BLaER1 treated with 17β-estradiol and CSF1 and Interleukin-3, amounts not matched to agents 10 nM and 100 nM (cell line): ENCODE measurements around the gene PDXP.

Source experiments
- H3K27ac ChIP-seq, 11 experiments: shearing (Covaris generic); formaldehyde crosslinking; 2 replicates each; pipeline ENCODE4 v1.8.1; 2022
- H3K27me3 ChIP-seq, 11 experiments: shearing (Covaris generic); formaldehyde crosslinking; 2 replicates each; pipeline ENCODE4 v1.8.1; 2022
- H3K36me3 ChIP-seq, 11 experiments: shearing (Covaris generic); formaldehyde crosslinking; 2 replicates each; pipeline ENCODE4 v1.8.1; 2022
- H3K4me1 ChIP-seq, 10 experiments: shearing (Covaris generic); formaldehyde crosslinking; 2 replicates each; pipeline ENCODE4 v1.8.1; 2022
- H3K4me2 ChIP-seq, 11 experiments: shearing (Covaris generic); formaldehyde crosslinking; 2 replicates each; pipeline ENCODE4 v1.8.1; 2022
- H3K4me3 ChIP-seq, 10 experiments: shearing (Covaris generic); formaldehyde crosslinking; 2 replicates each; pipeline ENCODE4 v1.8.1; 2022
- H3K9ac ChIP-seq, 11 experiments: shearing (Covaris generic); formaldehyde crosslinking; 2 replicates each; pipeline ENCODE4 v1.8.1; 2022
- H3K9me3 ChIP-seq, 11 experiments: shearing (Covaris generic); formaldehyde crosslinking; replicated peaks in 1 of 11; 2 replicates each; pipeline ENCODE4 v1.8.1; 2022
- H4K20me1 ChIP-seq, 11 experiments: shearing (Covaris generic); formaldehyde crosslinking; 2 replicates each; pipeline ENCODE4 v1.8.1; 2022
- Cebpa-rat ChIP-seq, 11 experiments: shearing (Covaris generic); IDR thresholded peaks; 2 replicates each; pipeline ENCODE4 v1.8.1; 2022

PDXP gene

DNA sequence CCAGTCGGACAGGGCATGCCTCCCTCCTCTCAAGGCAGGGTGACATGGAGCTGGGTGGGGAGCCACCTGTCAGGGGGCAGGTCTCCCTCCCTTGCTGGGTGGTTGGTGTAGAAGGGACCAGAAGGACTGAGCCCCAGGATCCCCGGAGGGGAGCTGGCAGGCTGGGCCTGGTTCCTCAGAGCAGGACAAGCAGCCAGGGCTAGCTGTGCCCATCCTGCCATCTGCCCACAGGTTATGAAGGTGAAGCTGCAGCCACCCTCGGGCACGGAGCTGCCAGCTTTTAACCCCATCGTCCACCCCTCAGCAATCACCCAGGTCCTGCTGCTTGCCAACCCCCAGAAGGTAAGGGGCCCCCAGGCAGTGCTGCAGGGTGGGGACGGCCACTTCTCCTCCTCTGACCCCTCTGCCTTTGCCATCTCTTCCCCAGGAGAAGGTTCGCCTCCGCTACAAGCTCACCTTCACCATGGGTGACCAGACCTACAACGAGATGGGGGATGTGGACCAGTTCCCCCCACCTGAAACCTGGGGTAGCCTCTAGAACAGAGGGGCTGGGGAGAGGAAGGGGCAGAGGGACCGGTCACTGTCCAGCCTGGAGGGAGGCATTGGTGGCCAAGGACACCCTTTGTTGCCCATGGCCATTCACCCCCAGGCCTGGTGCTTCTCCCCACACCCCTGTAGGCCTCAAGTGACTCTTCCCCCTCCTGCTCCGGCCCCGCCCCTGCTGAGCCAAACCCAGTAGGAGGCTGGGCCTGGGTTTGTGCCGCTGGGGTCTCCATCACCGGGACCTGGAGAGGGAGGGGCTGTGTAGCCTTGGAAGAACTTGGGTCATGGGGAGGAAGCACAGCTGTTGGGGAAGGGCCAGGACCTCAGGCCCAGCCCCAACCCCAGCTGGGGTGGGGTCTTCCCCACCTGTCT is 26.1 kb upstream of the PDXP start:
- Histone ChIP-seq H3K4me2 (peak overlapping the region; percentile 87 to 99 (median 95)), H3K9ac (peak overlapping the region; percentile 73 to 91 (median 87)), H3K27me3 (no peaks in the 10 kb centered on the region), H3K36me3 (peaks cover 0 to 44% (median 34%) of the 10 kb centered on the region in 11 experiments; a peak in 17 of 22 replicates), H3K4me1 (peaks cover 99 to 100% (median 100%) of the 10 kb centered on the region in 10 experiments), H3K27ac (peak overlapping the region; percentile 78 to 97 (median 92)), H3K9me3 (no peaks in the 10 kb centered on the region), H4K20me1 (no peaks in the 10 kb centered on the region; a peak in 2 of 22 replicates), H3K4me3 (peak overlapping the region in 8 of 10 experiments; percentile 1 to 49 (median 18); a peak in 10 of 20 replicates)
- no peak for TF ChIP-seq Cebpa-rat (IDR thresholded peaks at IDR 0.05)

- Histone ChIP-seq H4K20me1 (no peaks in the 10 kb centered on the region; a peak in 2 of 22 replicates), H3K27ac (peak overlapping the region; percentile 78 to 97 (median 92)), H3K9me3 (no peaks in the 10 kb centered on the region), H3K9ac (peak overlapping the region; percentile 73 to 91 (median 87)), H3K4me1 (peaks cover 99 to 100% (median 100%) of the 10 kb centered on the region in 10 experiments), H3K27me3 (no peaks in the 10 kb centered on the region), H3K4me3 (peak overlapping the region in 8 of 10 experiments; percentile 1 to 49 (median 18); a peak in 12 of 20 replicates), H3K4me2 (peak overlapping the region; percentile 87 to 99 (median 95)), H3K36me3 (peaks cover 0 to 44% (median 34%) of the 10 kb centered on the region in 11 experiments; a peak in 17 of 22 replicates)
- TF ChIP-seq Cebpa-rat (IDR thresholded peaks at IDR 0.05) = no peak
Measured at GRCh38 chr22:37633089-37633624, 25.4 kb upstream of the PDXP start.

DNA sequence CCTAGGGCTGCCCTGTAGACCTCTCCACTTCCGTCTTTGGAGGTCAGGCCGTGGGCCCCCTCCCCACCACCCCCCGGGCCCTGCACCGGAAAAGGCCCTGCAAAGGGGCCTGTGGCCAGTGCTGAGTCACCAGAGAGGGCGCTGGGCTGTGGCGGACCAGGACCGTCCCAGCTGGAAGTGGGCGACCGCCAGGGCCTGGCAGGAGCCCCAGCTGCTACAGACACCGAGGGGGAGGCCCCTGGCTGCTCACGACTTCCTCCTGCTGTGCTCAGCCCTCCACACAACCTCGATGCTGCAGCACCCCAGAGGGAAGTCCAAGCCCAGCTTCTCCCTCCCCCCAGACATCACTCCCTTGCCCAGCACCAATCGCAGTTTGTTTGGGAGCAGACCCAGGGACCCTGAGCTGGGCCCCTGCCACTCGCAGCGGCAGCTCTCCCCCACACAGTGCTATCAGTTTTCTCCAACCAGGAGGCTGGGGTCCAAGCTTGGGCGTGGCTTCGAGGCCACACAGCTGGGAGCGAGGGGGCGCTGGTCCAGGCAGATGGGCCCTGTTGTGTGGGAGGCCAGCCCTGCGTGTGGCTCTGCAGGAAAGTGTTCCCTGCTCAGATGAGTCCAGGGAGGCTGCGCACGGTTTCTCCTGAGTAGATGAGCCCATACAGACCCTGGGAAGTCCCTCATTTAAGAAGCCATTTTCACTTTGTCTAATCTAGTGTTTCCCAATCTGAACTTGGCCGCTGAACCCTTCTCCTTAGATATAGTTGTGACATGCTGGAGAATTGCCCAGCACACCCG is 24.7 kb upstream of the PDXP start:
- H3K27ac ChIP-seq = peak overlapping the region; percentile 78 to 97 (median 92)
- no peaks in the 10 kb centered on the region; a peak in 2 of 22 replicates for H4K20me1 ChIP-seq
- H3K9ac ChIP-seq = peak overlapping the region; percentile 73 to 91 (median 87)
- H3K4me1 ChIP-seq = peaks cover 99 to 100% (median 100%) of the 10 kb centered on the region in 10 experiments
- H3K4me3 ChIP-seq = peak overlapping the region in 9 of 10 experiments; percentile 13 to 49 (median 36); a peak in 16 of 20 replicates
- H3K27me3 ChIP-seq = no peaks in the 10 kb centered on the region
- TF ChIP-seq Cebpa-rat (IDR thresholded peaks at IDR 0.05) = 0 out of 22 replicates have a peak, but pooled peaks of 2 of the 11 experiments have one; percentile 14 to 43
- peaks cover 0 to 38% (median 34%) of the 10 kb centered on the region in 11 experiments; a peak in 17 of 22 replicates for H3K36me3 ChIP-seq
- H3K9me3 ChIP-seq = no peaks in the 10 kb centered on the region
- H3K4me2 ChIP-seq = peak overlapping the region; percentile 87 to 99 (median 95)

- peak overlapping the region in 9 of 10 experiments; percentile 13 to 49 (median 36); a peak in 16 of 20 replicates for H3K4me3 ChIP-seq
- H3K4me1 ChIP-seq = peaks cover 97 to 100% (median 99%) of the 10 kb centered on the region in 10 experiments
- H3K27ac ChIP-seq = peak overlapping the region; percentile 52 to 97 (median 92)
- peak in 1 of 11 experiments; percentile 5; a peak in 2 of 22 replicates for TF ChIP-seq Cebpa-rat (IDR thresholded peaks at IDR 0.05)
- no peaks in the 10 kb centered on the region for H3K27me3 ChIP-seq
- no peaks in the 10 kb centered on the region for H3K9me3 ChIP-seq
- H4K20me1 ChIP-seq = no peaks in the 10 kb centered on the region; a peak in 2 of 22 replicates
- H3K9ac ChIP-seq = peak overlapping the region; percentile 66 to 91 (median 87)
- H3K4me2 ChIP-seq = peak overlapping the region; percentile 87 to 99 (median 95)
- peaks cover 0 to 31% (median 30%) of the 10 kb centered on the region in 11 experiments; a peak in 17 of 22 replicates for H3K36me3 ChIP-seq
Measured at GRCh38 chr22:37634417-37634924, 24.1 kb upstream of the PDXP start.

DNA sequence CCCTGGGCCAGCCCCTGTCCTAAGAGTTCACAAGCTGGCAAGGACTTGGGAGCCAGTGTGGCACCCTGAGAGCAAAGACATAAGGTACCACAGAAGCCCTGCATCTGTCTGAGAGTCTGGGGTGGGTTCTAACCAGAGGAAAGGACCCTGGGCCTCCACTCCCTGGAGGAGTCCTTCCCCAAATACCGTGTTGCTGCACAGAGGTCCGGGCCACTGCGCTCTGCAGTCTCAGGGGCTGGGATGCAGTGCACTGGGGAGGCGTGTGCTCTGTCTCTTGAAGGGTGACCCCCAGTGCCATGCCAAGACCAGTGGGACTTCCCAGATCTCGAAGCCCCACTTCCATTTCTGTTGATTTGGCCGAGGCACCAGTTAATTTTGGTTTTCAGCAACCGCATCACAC is 23.4 kb upstream of the PDXP start:
- peaks cover 0 to 24% (median 23%) of the 10 kb centered on the region in 11 experiments; a peak in 17 of 22 replicates for H3K36me3 ChIP-seq
- H3K4me3 ChIP-seq = peak overlapping the region in 6 of 10 experiments; percentile 17 to 49 (median 32); a peak in 6 of 20 replicates
- no peaks in the 10 kb centered on the region for H3K9me3 ChIP-seq
- peaks cover 90 to 96% (median 92%) of the 10 kb centered on the region in 10 experiments for H3K4me1 ChIP-seq
- peak overlapping the region; percentile 87 to 99 (median 95) for H3K4me2 ChIP-seq
- H3K27ac ChIP-seq = peak overlapping the region; percentile 52 to 97 (median 92)
- no peak for TF ChIP-seq Cebpa-rat (IDR thresholded peaks at IDR 0.05)
- peak overlapping the region; percentile 66 to 91 (median 87) for H3K9ac ChIP-seq
- no peaks in the 10 kb centered on the region for H3K27me3 ChIP-seq
- no peaks in the 10 kb centered on the region; a peak in 3 of 22 replicates for H4K20me1 ChIP-seq

DNA sequence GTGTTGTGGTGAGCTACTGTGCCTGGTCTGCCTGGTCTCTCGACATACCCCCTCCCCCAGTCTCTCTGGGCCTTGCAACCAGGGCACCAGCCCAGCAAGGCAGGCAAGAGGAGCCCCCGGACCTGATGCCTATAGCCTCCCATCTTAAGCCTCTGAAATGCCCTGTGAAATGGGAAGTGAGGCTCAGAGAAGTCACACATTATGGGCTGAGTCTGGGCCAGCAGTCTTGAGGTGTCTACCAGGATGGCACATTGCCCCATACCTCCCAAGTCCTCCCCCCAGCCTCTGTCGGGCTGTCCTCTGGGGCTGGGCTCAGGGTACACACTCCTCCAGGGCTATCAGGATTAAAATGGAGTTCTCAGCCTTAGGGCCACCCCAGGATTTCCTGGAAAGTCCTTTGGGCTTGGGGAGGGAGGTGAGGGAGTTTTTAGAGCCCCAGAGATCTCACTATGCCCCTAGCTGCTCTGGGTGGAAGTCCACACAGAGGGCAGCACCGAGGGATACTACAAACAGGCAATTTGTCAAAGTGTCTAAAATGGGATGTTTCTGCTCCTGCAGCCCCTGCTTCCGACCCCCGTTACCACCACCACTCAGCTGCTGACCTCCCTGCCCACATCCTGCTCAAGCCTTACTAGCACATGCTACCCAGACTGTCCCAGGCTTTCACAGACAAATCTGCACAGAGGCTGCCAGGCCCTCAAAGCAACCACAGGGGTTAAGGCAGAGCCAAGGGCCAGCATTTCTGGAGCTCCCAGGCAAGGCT is 22.2 kb upstream of the PDXP start:
- peak overlapping the region in 5 of 10 experiments; percentile 16 to 94 (median 48); a peak in 9 of 20 replicates for H3K4me3 ChIP-seq
- H3K9me3 ChIP-seq = no peaks in the 10 kb centered on the region
- peaks cover 86 to 96% (median 90%) of the 10 kb centered on the region in 10 experiments for H3K4me1 ChIP-seq
- TF ChIP-seq Cebpa-rat (IDR thresholded peaks at IDR 0.05) = no peak
- peaks cover 0 to 12% (median 10%) of the 10 kb centered on the region in 11 experiments; a peak in 15 of 22 replicates for H4K20me1 ChIP-seq
- H3K27me3 ChIP-seq = no peaks in the 10 kb centered on the region
- H3K27ac ChIP-seq = peak overlapping the region; percentile 52 to 97 (median 92); a peak in 21 of 22 replicates
- H3K36me3 ChIP-seq = peaks cover 0 to 19% (median 12%) of the 10 kb centered on the region in 11 experiments; a peak in 15 of 22 replicates
- peak overlapping the region; percentile 87 to 99 (median 95) for H3K4me2 ChIP-seq
- peak overlapping the region; percentile 85 to 91 (median 88); a peak in 20 of 22 replicates for H3K9ac ChIP-seq

DNA sequence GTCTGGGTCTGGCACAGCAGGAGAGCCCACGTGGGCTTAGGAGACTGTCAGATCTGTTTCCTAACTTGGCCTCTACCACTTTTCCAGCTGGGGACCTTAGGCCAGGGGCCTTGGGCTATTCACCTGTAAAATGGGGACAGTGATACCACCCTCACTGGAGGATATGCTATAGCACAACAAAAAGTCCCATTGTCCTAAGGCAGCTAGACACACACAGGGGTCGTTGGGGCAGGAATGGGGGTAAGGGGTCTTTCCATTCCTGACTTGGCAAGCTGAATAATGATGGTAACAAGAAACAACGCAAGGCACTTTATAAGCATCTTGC is 21.6 kb upstream of the PDXP start:
- Histone ChIP-seq H3K4me3 (peak overlapping the region in 5 of 10 experiments; percentile 16 to 94 (median 48); a peak in 9 of 20 replicates), H3K9me3 (no peaks in the 10 kb centered on the region), H3K4me1 (peaks cover 86 to 96% (median 90%) of the 10 kb centered on the region in 10 experiments), H3K4me2 (peak overlapping the region; percentile 87 to 99 (median 95)), H3K9ac (peak overlapping the region; percentile 85 to 91 (median 88); a peak in 20 of 22 replicates), H3K27me3 (no peaks in the 10 kb centered on the region), H4K20me1 (peaks cover 0 to 17% (median 15%) of the 10 kb centered on the region in 11 experiments; a peak in 15 of 22 replicates), H3K36me3 (peaks cover 0 to 19% (median 9%) of the 10 kb centered on the region in 11 experiments; a peak in 18 of 22 replicates), H3K27ac (peak overlapping the region; percentile 52 to 97 (median 92); a peak in 21 of 22 replicates)
- TF ChIP-seq Cebpa-rat (IDR thresholded peaks at IDR 0.05) = no peak
